Right atrium auricular region (tissue), 2 donors: ENCODE measurements around the gene EML6. TPM values are rescaled to one million over a fixed set of nuclear protein-coding genes. Genes with fewer than 3 reads are reported as not detected.

Experiments
- DNase-seq: peaks from one replicate; pipeline ENCODE4 v3.0.0-alpha.2; 2019; ENCODE audit warnings: low spot score
- H3K27ac ChIP-seq, 2 donors: fragments of 200-600 bp; sonication (generic); 1 replicate in 1 of 2; 2 replicates in 1 of 2; pipeline ENCODE4 v1.5.1; 2016 to 2019
- H3K27me3 ChIP-seq, 2 donors: fragments of 200-600 bp; sonication (generic); one replicate each; pipeline versions ENCODE4 v1.5.1 to v1.6.0; 2017 to 2019
- H3K36me3 ChIP-seq: fragments of 200-600 bp; sonication (generic); one replicate; pipeline ENCODE4 v1.5.1; 2016
- H3K4me1 ChIP-seq, 2 donors: fragments of 200-600 bp; sonication (generic); one replicate each; pipeline versions ENCODE4 v1.5.1 to v1.6.0; 2017 to 2019
- H3K4me3 ChIP-seq, 2 donors: fragments of 200-600 bp; sonication (generic); 1 replicate in 1 of 2; 2 replicates in 1 of 2; pipeline ENCODE4 v1.5.1; 2017 to 2019; ENCODE audit warnings: mild to moderate bottlenecking in 1 of 2, moderate library complexity in 1 of 2
- H3K9me3 ChIP-seq, 2 donors: fragments of 200-600 bp; sonication (generic); one replicate each; pipeline ENCODE4 v1.5.1; 2019
- total RNA-seq, 2 donors: library from RNA; depleted of rRNA; stranded (reverse); fragments of >200 nt; gene quantifications; one replicate each; pipeline ENCODE4 v1.1.0, GENCODE V29; 2016
- TF ChIP-seq, protein P1 (sequence below), 2 donors: fragments of 200-600 bp; sonication (generic); IDR thresholded peaks; one replicate each; pipeline ENCODE4 v1.5.1; 2019; ENCODE audit warnings: antibody characterized with exemption in 2 of 2

The EML6 gene
- total RNA-seq, 2 donors from 2014 or later = 1.1 to 1.2 TPM

DNA sequence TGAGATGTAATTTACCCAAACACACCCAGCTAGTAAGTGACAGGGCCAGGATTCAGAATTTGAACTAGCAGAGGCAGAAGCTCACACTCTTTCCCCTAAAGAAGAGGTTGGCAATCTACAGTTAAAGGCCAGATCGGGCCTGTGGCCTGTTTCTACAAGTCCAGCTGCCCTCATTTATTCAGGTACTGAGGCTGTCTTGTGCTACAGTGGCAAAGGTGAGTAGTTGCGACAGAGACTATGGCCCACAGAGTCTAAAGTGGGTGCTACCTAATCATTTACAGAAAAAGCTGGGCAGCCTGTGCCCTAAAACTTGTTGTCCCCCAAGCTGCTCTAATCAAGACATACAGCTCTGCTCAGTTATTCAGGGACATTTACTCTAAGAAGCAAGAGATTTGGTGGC, 240.0 kb downstream of the EML6 start:
- Histone ChIP-seq H3K4me1 (peaks cover 0 to 17% of the 10 kb centered on the region in 2 donors), H3K36me3 (no peaks in the 10 kb centered on the region)
- TF ChIP-seq, protein P1, sequence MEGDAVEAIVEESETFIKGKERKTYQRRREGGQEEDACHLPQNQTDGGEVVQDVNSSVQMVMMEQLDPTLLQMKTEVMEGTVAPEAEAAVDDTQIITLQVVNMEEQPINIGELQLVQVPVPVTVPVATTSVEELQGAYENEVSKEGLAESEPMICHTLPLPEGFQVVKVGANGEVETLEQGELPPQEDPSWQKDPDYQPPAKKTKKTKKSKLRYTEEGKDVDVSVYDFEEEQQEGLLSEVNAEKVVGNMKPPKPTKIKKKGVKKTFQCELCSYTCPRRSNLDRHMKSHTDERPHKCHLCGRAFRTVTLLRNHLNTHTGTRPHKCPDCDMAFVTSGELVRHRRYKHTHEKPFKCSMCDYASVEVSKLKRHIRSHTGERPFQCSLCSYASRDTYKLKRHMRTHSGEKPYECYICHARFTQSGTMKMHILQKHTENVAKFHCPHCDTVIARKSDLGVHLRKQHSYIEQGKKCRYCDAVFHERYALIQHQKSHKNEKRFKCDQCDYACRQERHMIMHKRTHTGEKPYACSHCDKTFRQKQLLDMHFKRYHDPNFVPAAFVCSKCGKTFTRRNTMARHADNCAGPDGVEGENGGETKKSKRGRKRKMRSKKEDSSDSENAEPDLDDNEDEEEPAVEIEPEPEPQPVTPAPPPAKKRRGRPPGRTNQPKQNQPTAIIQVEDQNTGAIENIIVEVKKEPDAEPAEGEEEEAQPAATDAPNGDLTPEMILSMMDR (IDR thresholded peaks at IDR 0.05) = no peak

DNA sequence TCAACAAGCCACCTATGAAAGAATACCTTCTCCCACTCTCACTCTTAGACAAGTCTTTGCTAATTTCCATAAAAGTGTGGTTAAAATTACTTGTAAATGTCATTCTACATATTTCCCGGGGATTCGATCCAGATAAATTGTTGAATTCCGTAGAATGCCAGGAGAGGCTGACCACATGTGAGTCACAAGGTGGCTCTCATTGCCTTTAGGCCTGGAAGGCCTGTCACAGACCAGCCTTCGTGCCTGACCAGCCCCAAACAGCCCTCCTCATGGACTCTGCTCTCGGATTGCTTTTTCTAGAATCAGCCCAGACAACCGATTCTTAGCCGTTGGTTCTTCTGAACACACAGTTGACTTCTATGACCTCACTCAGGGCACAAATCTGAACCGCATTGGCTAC, 240.8 kb downstream of the EML6 start:
- DNase-seq = no peak
- H3K9me3 ChIP-seq = no peaks in the 10 kb centered on the region
- no peak overlapping the region for H3K27ac ChIP-seq
- H3K27me3 ChIP-seq = no peaks in the 10 kb centered on the region
- TF ChIP-seq, protein P1 (IDR thresholded peaks at IDR 0.05) = no peak
- no peak overlapping the region for H3K4me3 ChIP-seq
- H3K36me3 ChIP-seq = no peaks in the 10 kb centered on the region
- peaks cover 0 to 25% of the 10 kb centered on the region in 2 donors for H3K4me1 ChIP-seq

More for the DNA sequence above, 240.0 kb downstream of the EML6 start:
- Histone ChIP-seq H3K27me3 (no peaks in the 10 kb centered on the region), H3K27ac (no peak overlapping the region), H3K4me3 (no peak overlapping the region), H3K9me3 (no peaks in the 10 kb centered on the region)
- DNase-seq = no peak

DNA sequence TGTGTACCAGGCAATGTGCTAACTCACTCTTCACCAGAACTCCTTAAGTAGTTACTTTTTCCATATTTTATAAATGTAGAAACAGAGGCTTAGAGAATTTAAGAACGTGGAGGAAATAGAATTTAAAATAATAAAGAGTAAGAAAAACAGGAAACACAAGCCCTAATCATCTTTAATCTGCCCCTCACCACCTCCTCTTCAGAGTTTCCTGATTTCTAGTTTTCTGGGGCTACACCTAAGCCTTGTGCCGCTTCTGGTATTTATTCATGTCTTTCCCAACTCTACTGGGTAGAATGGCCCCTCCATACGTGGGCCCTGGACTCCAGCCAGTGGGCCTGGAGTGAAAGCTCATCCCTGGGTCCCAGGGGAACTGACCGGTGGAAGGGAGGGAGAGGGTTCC, 241.4 kb downstream of the EML6 start:
- Histone ChIP-seq H3K27me3 (no peaks in the 10 kb centered on the region), H3K4me1 (peaks cover 0 to 27% of the 10 kb centered on the region in 2 donors), H3K9me3 (no peaks in the 10 kb centered on the region)

DNA sequence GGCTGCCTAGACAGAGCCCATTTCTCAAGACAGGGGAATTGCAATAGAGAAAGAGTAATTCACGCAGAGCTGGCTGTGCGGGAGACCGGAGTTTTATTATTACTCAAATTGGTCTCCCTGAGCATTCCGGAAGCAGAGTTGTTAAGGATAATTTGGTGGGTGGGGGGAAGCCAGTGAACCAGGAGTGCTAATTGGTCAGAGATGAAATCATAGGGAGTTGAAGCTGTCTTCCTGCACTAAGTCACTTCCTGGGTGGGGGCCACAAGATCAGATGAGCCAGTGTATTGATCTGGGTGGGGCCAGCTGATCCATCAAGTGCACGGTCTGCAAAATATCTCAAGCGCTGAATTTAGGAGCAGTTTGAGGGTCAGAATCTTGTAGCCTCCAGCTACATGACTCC, 242.0 kb downstream of the EML6 start:
- no peak for DNase-seq
- peaks cover 7% of the 10 kb centered on the region for H3K36me3 ChIP-seq
- H3K9me3 ChIP-seq = no peaks in the 10 kb centered on the region
- no peaks in the 10 kb centered on the region for H3K27me3 ChIP-seq
- H3K27ac ChIP-seq = no peak overlapping the region
- no peak overlapping the region for H3K4me3 ChIP-seq
- TF ChIP-seq, protein P1 (IDR thresholded peaks at IDR 0.05) = no peak
- peaks cover 0 to 32% of the 10 kb centered on the region in 2 donors for H3K4me1 ChIP-seq

More for the DNA sequence above, 241.4 kb downstream of the EML6 start:
- DNase-seq = no peak
- no peak overlapping the region for H3K4me3 ChIP-seq
- TF ChIP-seq, protein P1 (IDR thresholded peaks at IDR 0.05) = no peak
- H3K27ac ChIP-seq = no peak overlapping the region
- H3K36me3 ChIP-seq = peaks cover under 1% of the 10 kb centered on the region

DNA sequence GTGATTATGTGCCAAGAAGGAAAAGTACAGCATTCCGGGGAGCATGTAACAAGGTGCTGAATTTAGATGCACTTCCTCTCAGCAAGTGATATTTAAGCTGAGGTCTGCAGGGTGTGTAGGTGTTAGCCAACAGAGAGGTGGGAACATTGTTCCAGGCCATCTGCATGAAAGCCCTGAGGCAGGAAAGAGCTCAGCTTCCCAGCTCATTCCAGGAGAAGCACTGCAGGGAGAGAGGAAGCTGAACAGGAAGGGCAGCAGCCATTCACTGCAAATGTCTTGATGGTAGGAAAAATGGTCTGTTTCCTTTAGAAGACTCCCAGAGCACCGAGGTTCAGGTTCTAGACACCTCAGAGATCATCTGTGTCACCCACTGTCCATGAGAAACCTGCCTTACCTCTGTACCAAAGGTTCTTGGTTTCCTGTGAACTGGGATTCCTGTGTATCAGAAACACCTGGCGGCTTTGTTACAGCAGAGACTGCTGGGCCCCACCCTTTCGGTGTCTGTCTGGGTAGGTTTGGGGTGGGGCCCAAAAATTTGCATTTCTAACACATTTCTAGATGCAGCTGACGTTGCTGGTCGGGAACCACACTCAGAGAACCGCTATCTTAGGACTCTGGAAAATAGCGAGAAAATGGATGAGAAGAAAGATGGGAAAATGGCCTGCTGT, 242.8 kb downstream of the EML6 start:
- no peak overlapping the region for H3K4me3 ChIP-seq
- H3K9me3 ChIP-seq = no peaks in the 10 kb centered on the region
- H3K4me1 ChIP-seq = peaks cover 0 to 32% of the 10 kb centered on the region in 2 donors
- H3K36me3 ChIP-seq = peaks cover 9% of the 10 kb centered on the region
- TF ChIP-seq, protein P1 (IDR thresholded peaks at IDR 0.05) = no peak
- no peak overlapping the region for H3K27ac ChIP-seq
- no peak for DNase-seq
- no peaks in the 10 kb centered on the region for H3K27me3 ChIP-seq

DNA sequence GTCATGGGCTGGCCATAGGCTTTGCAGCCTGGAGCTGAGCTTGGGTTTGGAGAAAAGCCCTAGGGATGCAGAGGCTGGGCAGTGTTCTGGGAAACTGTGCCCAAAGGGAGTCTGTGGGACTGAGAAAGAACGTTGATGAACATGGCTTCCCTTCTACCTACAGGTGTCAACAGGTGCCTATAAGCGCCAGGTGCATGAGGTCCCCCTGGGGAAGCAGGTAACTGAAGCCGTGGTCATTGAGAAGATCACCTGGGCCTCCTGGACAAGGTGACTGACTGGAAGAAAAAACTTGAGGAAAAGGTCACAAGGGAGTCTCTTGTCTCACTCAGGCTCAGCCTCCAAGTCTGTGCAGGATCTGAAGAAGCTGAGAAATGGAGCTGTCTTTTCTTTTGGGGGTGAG, 243.4 kb downstream of the EML6 start:
- H3K4me1 ChIP-seq = peaks cover 0 to 32% of the 10 kb centered on the region in 2 donors
- H3K9me3 ChIP-seq = no peaks in the 10 kb centered on the region
- peaks cover 9% of the 10 kb centered on the region for H3K36me3 ChIP-seq
- TF ChIP-seq, protein P1 (IDR thresholded peaks at IDR 0.05) = no peak
- no peak overlapping the region for H3K4me3 ChIP-seq
- H3K27me3 ChIP-seq = no peaks in the 10 kb centered on the region
- DNase-seq = no peak
- H3K27ac ChIP-seq = no peak overlapping the region
